Effector CD4-positive, alpha-beta T cell (primary cell): ENCODE data around the gene PRR5.
"Not testable (repeated sequence)": the region's sequence is repeated elsewhere in the genome, so short reads cannot be mapped to it uniquely, and the experiment has no call there.

ENCODE experiments used
- DNase-seq: peaks from one replicate; pipeline ENCODE4 v3.0.0-alpha.2; 2020

The PRR5 gene

GRCh38 chr22:44676066-44676440 is 26.0 kb upstream of the PRR5 start:
- DNase-seq = not testable (repeated sequence)

- no peak for DNase-seq
These were observed 25.3 kb upstream of the PRR5 start for GRCh38 chr22:44676441-44677352.

- DNase-seq = no peak
These were observed 24.6 kb upstream of the PRR5 start for GRCh38 chr22:44677353-44677840.

- DNase-seq = no peak
These were observed 24.0 kb upstream of the PRR5 start for GRCh38 chr22:44677871-44678555.

- DNase-seq = no peak
These were observed 23.3 kb upstream of the PRR5 start for GRCh38 chr22:44678556-44679305.

- not testable (repeated sequence) for DNase-seq
These were observed 22.7 kb upstream of the PRR5 start for GRCh38 chr22:44679306-44679647.

GRCh38 chr22:44680058-44680457 is 21.9 kb upstream of the PRR5 start:
- DNase-seq = no peak

- no peak for DNase-seq
These were observed 21.5 kb upstream of the PRR5 start for GRCh38 chr22:44680481-44680894.

GRCh38 chr22:44682556-44683168 is 19.3 kb upstream of the PRR5 start:
- DNase-seq = no peak

GRCh38 chr22:44683237-44683636 is 18.8 kb upstream of the PRR5 start:
- no peak for DNase-seq

- DNase-seq = no peak
These were observed 18.1 kb upstream of the PRR5 start for GRCh38 chr22:44683881-44684280.

GRCh38 chr22:44684506-44685383 is 17.3 kb upstream of the PRR5 start:
- peak; percentile 76 for DNase-seq

GRCh38 chr22:44685384-44686056 is 16.5 kb upstream of the PRR5 start:
- peak; percentile 60 for DNase-seq

- no peak for DNase-seq
These were observed 15.0 kb upstream of the PRR5 start for GRCh38 chr22:44686873-44687600.

GRCh38 chr22:44689173-44689572 is 12.8 kb upstream of the PRR5 start:
- DNase-seq = no peak

- DNase-seq = no peak
These were observed 12.0 kb upstream of the PRR5 start for GRCh38 chr22:44689915-44690524.

- no peak for DNase-seq
These were observed 10.0 kb upstream of the PRR5 start for GRCh38 chr22:44691796-44692661.

GRCh38 chr22:44692662-44693007 is 9.4 kb upstream of the PRR5 start:
- DNase-seq = no peak

GRCh38 chr22:44693145-44693544 is 8.9 kb upstream of the PRR5 start:
- no peak for DNase-seq
